Retinal pigment epithelial cell (primary cell): Measurements from ENCODE around the gene CNTNAP2.

Experiments used
- DNase-seq: peaks from one replicate; pipeline ENCODE4 v3.0.0-alpha.2; 2010; ENCODE audit warnings: low read depth
- H3K4me3 ChIP-seq: 2 replicates; pipeline ENCODE4 v1.5.1; 2011; ENCODE audit warnings: mild to moderate bottlenecking, low read length, control low read depth, moderate library complexity
- CTCF ChIP-seq: conservative IDR thresholded peaks from 2 replicates; pipeline ENCODE4 v1.5.1; 2011; ENCODE audit warnings: low read depth, low read length, control low read depth, inconsistent platforms

The CNTNAP2 gene

GRCh38 chr7:148362541-148362940 lies 2245.9 kb downstream of the CNTNAP2 start:
- TF ChIP-seq CTCF = no peak
- H3K4me3 ChIP-seq = no peak overlapping the region
- DNase-seq = no peak

GRCh38 chr7:148367731-148368475 lies 2251.3 kb downstream of the CNTNAP2 start:
- DNase-seq = no peak
- no peak for TF ChIP-seq CTCF

GRCh38 chr7:148368562-148368961 lies 2252.0 kb downstream of the CNTNAP2 start:
- DNase-seq = no peak
- H3K4me3 ChIP-seq = no peak overlapping the region
- no peak for TF ChIP-seq CTCF

More at GRCh38 chr7:148367731-148368475, 2251.3 kb downstream of the CNTNAP2 start:
- H3K4me3 ChIP-seq = no peak overlapping the region

- no peak for DNase-seq
- no peak overlapping the region for H3K4me3 ChIP-seq
- TF ChIP-seq CTCF = no peak
Observed at GRCh38 chr7:148371280-148371937, 2254.8 kb downstream of the CNTNAP2 start.

GRCh38 chr7:148374396-148375259 lies 2258.0 kb downstream of the CNTNAP2 start:
- no peak for DNase-seq
- no peak for TF ChIP-seq CTCF
- H3K4me3 ChIP-seq = no peak overlapping the region

GRCh38 chr7:148379677-148380076 lies 2263.1 kb downstream of the CNTNAP2 start:
- H3K4me3 ChIP-seq = no peak overlapping the region
- DNase-seq = no peak

More at GRCh38 chr7:148379677-148380076, 2263.1 kb downstream of the CNTNAP2 start:
- TF ChIP-seq CTCF = no peak
